22Rv1 (cell line): Measurements from ENCODE around the gene HS3ST3A1.

Source experiments
- H3K27ac ChIP-seq: fragments of 450-650 bp; 2 replicates; pipeline ENCODE4 v1.5.1; 2017
- CTCF ChIP-seq: fragments of 450-650 bp; IDR thresholded peaks from 2 replicates; pipeline ENCODE4 v1.5.1; 2017; ENCODE audit warnings: mild to moderate bottlenecking
- ZFX ChIP-seq: fragments of 450-650 bp; IDR thresholded peaks from 2 replicates; pipeline ENCODE4 v1.6.1; 2017; ENCODE audit warnings: antibody characterized with exemption, borderline replicate concordance

HS3ST3A1 gene

GRCh38 chr17:13545941-13546340 lies 55.8 kb downstream of the HS3ST3A1 start:
- TF ChIP-seq CTCF: no peak
- TF ChIP-seq ZFX: no peak
- H3K27ac ChIP-seq: no peak overlapping the region

- no peak overlapping the region for H3K27ac ChIP-seq
- TF ChIP-seq CTCF (no peak), ZFX (no peak)
Observed at GRCh38 chr17:13544765-13545164, 57.0 kb downstream of the HS3ST3A1 start.

- H3K27ac ChIP-seq: no peak overlapping the region
- no peak for TF ChIP-seq ZFX
Observed at GRCh38 chr17:13544292-13544691, 57.4 kb downstream of the HS3ST3A1 start.

- H3K27ac ChIP-seq: no peak overlapping the region
- TF ChIP-seq ZFX: no peak
Observed at GRCh38 chr17:13542636-13543035, 59.1 kb downstream of the HS3ST3A1 start.

- H3K27ac ChIP-seq: no peak overlapping the region
- TF ChIP-seq CTCF (no peak), ZFX (no peak)
Observed at GRCh38 chr17:13541032-13541480, 60.7 kb downstream of the HS3ST3A1 start.

- TF ChIP-seq ZFX (no peak), CTCF (no peak)
- no peak overlapping the region for H3K27ac ChIP-seq
Observed at GRCh38 chr17:13540546-13540945, 61.2 kb downstream of the HS3ST3A1 start.

GRCh38 chr17:13539421-13539820 lies 62.3 kb downstream of the HS3ST3A1 start:
- TF ChIP-seq CTCF: no peak
- TF ChIP-seq ZFX: no peak

GRCh38 chr17:13538841-13539411 lies 62.8 kb downstream of the HS3ST3A1 start:
- TF ChIP-seq ZFX (no peak), CTCF (no peak)
- no peak overlapping the region for H3K27ac ChIP-seq

More at GRCh38 chr17:13539421-13539820, 62.3 kb downstream of the HS3ST3A1 start:
- no peak overlapping the region for H3K27ac ChIP-seq
